GM21526 (cell line): ENCODE data around the gene VSX1.

Experiments
- ATAC-seq: cut with Tn5 transposase; IDR thresholded peaks from one replicate; pipeline ENCODE4 v1.9.1; 2021; ENCODE audit warnings: moderate library complexity; ENCODE audit not compliant: unreplicated experiment, low FRiP score

VSX1 gene

GRCh38 chr20:25088267-25088666 lies 6.3 kb upstream of the VSX1 start:
- no peak for ATAC-seq

DNA sequence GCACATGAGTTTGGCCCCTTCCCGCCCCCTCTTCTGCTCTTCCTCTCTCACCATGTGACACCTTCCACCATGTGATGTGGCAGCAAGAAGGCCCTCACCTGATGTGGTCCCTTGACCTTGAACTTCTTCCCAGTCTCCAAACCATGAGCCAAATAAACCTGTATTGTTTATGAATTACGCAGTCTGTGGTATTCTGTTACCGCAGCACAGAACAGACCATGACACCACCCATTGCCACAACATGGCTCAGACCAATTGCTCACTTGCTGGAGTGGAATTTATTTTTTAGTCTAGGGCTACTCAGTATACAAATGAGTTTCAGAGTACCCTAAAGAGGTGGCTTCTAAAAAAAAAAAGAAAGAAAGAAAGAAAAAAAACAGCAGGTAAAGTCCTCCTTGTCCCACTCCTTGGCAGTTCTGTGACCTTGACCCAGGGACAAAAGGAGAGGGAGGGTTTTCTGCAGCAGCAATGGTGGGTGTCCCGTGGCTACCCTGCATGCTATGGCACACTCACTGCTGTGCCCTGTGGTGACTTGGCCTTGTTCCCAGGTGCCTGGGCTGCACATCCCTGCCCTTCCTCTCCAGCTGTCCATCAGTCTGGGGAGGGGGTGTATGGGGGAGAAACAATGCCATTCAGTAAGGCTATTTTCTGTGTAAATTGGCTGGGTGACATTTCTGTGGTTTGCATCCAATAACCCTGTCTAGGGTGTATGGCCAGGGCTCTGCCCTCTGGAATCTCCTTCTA lies 5.4 kb upstream of the VSX1 start:
- ATAC-seq, result no peak

GRCh38 chr20:25085756-25086495 lies 4.0 kb upstream of the VSX1 start:
- ATAC-seq, result no peak

DNA sequence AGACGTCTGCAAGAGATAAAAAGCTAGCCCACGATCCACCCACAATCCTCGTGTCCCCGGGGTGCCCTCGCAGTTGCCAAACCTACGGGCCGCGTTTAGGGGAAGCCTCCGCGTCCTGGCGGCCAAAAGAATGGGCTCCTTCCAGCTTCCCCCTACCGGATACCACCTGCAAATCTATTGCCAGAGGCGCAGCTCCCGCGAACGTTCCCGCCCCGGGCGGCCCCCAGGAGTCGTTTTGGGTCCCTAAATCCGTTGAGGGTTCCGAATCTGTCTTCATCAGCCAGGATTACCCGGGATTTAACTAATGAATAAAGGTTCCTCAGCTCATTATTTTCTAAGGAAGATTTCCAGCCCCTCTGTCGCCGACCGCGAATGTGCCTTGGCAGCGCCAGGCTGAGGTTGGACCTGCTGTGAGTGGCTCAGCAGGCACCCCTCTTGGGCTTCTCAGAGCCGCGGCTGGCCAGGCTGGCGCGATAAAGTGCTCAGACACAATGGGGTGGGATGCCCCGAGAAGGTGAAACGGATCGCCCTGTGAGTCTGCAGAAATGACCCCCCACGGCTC lies 2.8 kb upstream of the VSX1 start:
- no peak for ATAC-seq

- ATAC-seq, result no peak
Observed at GRCh38 chr20:25083773-25084625, 2.1 kb upstream of the VSX1 start.

- ATAC-seq, result no peak
Observed at GRCh38 chr20:25083141-25083772, 1.3 kb upstream of the VSX1 start.

- no peak for ATAC-seq
Observed at GRCh38 chr20:25082498-25082873, 545 bp upstream of the VSX1 start.

GRCh38 chr20:25081065-25081729 lies 744 bp downstream of the VSX1 start:
- no peak for ATAC-seq

DNA sequence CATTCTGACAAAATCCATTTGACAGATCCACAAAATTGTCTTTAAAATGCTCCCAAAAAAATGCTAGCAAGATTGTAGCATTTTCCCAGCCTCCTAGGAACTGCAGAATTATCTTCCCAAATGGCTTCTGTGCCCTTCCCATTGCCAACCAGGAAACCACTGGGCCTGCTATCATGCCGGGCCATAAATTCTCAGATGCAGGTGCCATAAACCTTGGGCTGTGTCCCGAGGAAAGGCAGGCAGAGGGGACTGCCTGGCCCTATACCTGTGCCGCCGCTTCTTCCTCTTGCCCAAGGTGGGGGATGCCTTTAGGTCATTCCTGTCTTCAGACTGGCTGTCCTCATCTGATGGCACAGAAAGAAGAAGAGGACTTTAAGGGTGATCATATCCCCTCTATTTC lies 2.8 kb downstream of the VSX1 start:
- ATAC-seq, result no peak

GRCh38 chr20:25078662-25079061 lies 3.3 kb downstream of the VSX1 start:
- no peak for ATAC-seq

DNA sequence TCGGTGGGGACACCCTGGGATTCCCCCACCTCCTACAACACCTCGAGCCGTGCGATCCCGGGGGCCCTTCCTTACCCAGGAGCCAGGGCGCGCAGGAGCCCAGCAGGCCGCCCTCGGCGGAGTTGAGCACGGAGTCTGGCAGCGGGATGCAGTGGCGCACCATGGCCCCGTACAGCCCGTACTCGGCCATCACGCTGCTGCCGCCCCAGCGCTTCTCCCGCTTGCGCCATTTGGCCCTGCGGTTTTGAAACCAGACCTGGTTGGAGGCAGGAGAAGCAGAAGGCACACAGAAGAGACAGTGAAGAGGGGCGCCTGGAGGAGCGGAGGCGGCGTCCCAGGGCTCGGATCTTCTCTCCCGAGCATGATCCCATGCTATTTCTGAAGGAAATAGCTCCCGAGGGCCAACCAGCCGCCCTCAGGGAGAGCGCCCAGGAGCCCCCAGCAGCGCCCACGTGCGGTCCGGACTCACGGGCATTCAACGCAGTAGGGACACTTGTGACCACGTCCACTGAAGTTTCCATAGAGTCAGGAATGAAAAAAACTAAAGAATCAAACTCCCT lies 4.3 kb downstream of the VSX1 start:
- no peak for ATAC-seq

DNA sequence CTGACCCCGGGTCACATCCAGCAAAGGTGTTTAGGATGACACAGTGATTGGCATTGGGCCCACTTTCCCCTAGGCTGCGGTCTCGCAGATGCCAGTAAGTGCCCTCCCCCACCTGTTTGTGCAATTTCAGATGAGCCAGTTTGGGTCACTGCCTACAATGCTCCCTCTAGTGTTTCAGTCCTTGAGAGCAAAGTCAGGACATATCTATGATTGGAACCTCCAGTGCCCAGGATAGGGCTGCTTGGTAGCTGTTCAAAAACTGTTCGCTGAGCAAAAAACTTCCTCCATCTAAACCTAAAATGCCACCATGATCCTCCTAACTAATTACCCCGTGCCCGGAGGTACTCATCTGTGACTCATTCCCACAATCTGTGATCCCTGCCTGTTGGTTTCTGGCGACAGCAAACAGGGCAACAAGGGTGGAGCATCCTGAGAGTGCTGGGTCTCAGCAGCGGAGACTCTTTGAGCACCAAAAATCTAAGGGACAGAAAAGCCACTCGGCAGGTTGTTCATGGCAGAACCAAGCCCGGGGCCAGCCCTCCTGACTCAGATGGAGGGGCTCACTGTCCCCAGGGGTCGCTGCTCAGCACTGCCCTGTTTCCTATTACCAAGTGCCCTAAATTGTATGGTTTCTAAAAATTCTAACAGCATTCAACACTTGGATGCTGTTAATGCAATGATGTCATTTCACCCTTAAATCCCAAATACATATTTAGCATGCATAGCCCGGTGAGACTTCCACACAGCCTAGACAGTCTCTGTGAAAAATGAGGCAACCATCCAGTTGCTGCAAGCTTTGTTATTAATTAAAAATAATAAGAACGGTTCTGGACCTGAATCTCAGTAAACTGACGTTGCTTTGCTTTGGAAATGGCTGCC lies 5.0 kb downstream of the VSX1 start:
- no peak for ATAC-seq

GRCh38 chr20:25076201-25076600 lies 5.7 kb downstream of the VSX1 start:
- no peak for ATAC-seq

DNA sequence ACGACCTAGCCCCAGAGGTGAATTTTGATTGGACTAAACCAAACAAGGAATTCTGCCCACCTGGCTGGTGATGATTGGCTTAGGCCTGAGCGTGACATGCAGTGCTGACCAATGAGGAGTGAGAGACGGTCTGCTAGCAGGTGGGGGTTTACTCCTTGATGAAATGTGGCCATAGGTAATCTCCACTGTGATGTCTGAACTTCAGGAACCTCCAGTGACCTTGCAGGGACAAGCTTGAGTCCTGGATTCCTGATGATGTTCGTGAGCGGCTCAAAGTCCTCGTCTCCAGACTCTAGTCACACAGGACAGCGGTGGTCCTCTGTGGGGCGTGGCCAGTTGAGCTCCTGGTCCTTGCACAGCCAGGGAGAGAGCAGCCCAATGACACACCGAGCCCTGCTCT lies 8.4 kb downstream of the VSX1 start:
- no peak for ATAC-seq

DNA sequence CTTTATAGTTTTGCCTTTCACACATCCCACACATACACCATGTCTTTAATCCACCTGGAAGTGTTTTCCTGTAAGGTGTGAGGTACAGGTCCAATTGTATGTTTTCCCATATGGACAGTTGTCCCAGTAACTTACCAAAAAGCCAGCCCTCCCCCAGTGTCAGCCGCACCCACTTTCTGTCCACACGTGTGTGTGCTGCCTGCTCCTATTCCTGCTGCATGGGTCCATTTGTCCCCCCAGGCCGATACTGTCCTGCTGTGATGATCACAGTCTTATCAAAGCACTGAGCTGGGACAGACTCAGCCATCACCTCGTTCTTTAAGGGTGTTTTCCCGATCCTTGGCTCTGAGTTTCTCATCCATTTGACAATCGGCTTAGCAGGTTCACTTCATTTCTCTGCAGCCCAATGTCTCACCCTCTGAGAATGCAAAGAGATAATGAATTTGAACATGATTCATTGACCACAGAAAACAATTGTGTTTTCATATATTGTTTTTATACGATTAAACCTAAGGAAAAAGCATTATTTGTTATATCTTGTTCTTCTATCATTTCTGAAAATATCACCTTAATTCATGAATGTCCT lies 9.6 kb downstream of the VSX1 start:
- no peak for ATAC-seq

DNA sequence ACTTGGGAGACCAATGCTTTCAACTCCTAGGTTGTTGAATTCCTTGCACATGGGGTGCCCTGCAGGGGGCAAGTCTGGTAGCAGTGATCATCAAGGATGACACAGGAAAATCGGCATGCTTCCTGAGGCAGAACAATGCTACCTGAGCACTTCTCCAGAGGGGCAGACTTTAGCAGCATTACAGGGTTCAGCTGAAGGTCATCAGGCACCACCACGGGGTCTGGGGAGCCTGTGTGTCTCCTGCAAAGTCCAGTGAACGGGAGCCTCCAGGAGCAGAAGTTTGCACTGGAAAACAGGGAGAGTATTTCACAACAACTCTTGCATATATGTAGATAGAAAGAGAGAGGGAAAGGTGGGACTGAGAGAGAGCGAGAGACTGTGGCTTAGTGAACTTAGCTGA lies 10.2 kb downstream of the VSX1 start:
- no peak for ATAC-seq

DNA sequence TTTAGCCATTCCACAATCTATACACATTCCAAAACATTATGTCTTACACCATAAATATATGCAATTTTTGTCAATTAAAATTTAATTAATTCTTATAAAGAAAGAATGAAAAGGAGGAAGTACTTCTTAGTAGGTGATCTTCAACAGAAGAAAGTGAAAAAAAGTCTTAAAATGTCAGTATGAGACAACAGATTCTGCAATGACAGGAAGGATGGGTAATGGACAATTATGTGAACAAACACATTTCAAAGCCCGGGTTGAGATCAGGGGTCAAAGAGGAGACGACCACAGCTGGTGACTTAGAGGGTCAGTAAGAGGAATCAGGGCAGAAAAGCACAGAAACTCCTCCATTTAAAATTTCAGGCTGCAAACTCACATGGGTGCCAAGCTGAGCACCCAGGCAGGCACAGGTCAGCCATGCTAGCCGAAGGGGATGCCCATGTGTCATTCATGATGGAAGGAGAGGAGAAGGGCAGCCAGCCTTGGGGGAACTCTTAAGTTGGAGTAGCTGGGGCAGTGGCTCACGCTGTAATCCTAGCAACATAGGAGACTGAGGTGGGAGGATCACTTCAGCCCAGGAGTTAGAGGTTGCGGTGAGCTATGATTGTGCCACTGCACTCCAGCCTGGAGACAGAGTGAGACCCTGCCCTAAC lies 11.0 kb downstream of the VSX1 start:
- no peak for ATAC-seq
